ENCODE results near the gene XKR7. TPM values are rescaled to one million over a fixed set of nuclear protein-coding genes. Genes with fewer than 3 reads are reported as not detected.

The XKR7 gene
- total and polyA plus RNA-seq, 5 experiments from 2014 or later: not detected

- POLR2A ChIA-PET: no interaction called here
- DNase-seq (no peak), ATAC-seq (no peak)
- Mint-ChIP-seq H3K27ac (no peak overlapping the region), H3K36me3 (no peaks in the 10 kb centered on the region), H3K4me1 (peaks cover 5 to 12% (median 7%) of the 10 kb centered on the region in 4 donors), H3K4me3 (peak overlapping the region in 2 of 10 donors; percentile 18 to 41), H3K9me3 (peaks cover 0 to 2% (median 0%) of the 10 kb centered on the region in 9 donors), H3K27me3 (peaks cover 23 to 73% (median 53%) of the 10 kb centered on the region in 5 donors)
Measured at GRCh38 chr20:31969991-31970390, 2.0 kb downstream of the XKR7 start.

GRCh38 chr20:31972471-31973021, 4.6 kb downstream of the XKR7 start:
- no peak for DNase-seq
- H3K4me3 Mint-ChIP-seq: no peak overlapping the region
- peaks cover 0 to 2% (median 0%) of the 10 kb centered on the region in 9 donors for H3K9me3 Mint-ChIP-seq
- peaks cover 30 to 71% (median 39%) of the 10 kb centered on the region in 5 donors for H3K27me3 Mint-ChIP-seq
- no peak overlapping the region for H3K27ac Mint-ChIP-seq
- H3K4me1 Mint-ChIP-seq: peaks cover 2 to 6% (median 4%) of the 10 kb centered on the region in 4 donors
- no peaks in the 10 kb centered on the region for H3K36me3 Mint-ChIP-seq
- ATAC-seq: no peak
- POLR2A ChIA-PET: no interaction called here

GRCh38 chr20:31974296-31974695, 6.3 kb downstream of the XKR7 start:
- Mint-ChIP-seq H3K9me3 (no peaks in the 10 kb centered on the region), H3K27me3 (peaks cover 29 to 76% (median 35%) of the 10 kb centered on the region in 5 donors), H3K4me1 (no peaks in the 10 kb centered on the region), H3K27ac (no peak overlapping the region), H3K36me3 (no peaks in the 10 kb centered on the region), H3K4me3 (no peak overlapping the region)
- DNase-seq (no peak), ATAC-seq (no peak)
- POLR2A ChIA-PET: no interaction called here

GRCh38 chr20:31974951-31975487, 7.1 kb downstream of the XKR7 start:
- ATAC-seq (no peak), DNase-seq (no peak)
- Mint-ChIP-seq H3K27me3 (peaks cover 27 to 75% (median 30%) of the 10 kb centered on the region in 5 donors), H3K27ac (no peak overlapping the region), H3K4me3 (no peak overlapping the region), H3K9me3 (no peaks in the 10 kb centered on the region), H3K4me1 (no peaks in the 10 kb centered on the region), H3K36me3 (no peaks in the 10 kb centered on the region)
- POLR2A ChIA-PET: no interaction called here

- POLR2A ChIA-PET: no interaction called here
- DNase-seq: no peak
Measured at GRCh38 chr20:31975874-31976273, 7.9 kb downstream of the XKR7 start.

GRCh38 chr20:31977080-31977479, 9.1 kb downstream of the XKR7 start:
- DNase-seq (no peak), ATAC-seq (no peak)
- no peak overlapping the region for H3K27ac Mint-ChIP-seq
- H3K4me1 Mint-ChIP-seq: no peaks in the 10 kb centered on the region
- H3K9me3 Mint-ChIP-seq: no peaks in the 10 kb centered on the region
- no peaks in the 10 kb centered on the region for H3K36me3 Mint-ChIP-seq
- no peak overlapping the region for H3K4me3 Mint-ChIP-seq
- peaks cover 18 to 59% (median 25%) of the 10 kb centered on the region in 5 donors for H3K27me3 Mint-ChIP-seq
- POLR2A ChIA-PET: no interaction called here

More at GRCh38 chr20:31975874-31976273, 7.9 kb downstream of the XKR7 start:
- Mint-ChIP-seq H3K27ac (no peak overlapping the region), H3K4me1 (no peaks in the 10 kb centered on the region), H3K27me3 (peaks cover 20 to 67% (median 25%) of the 10 kb centered on the region in 5 donors), H3K4me3 (no peak overlapping the region), H3K36me3 (no peaks in the 10 kb centered on the region), H3K9me3 (no peaks in the 10 kb centered on the region)
- ATAC-seq: no peak

GRCh38 chr20:31979713-31980426, 11.9 kb downstream of the XKR7 start:
- no peak for ATAC-seq
- Mint-ChIP-seq H3K4me3 (no peak overlapping the region), H3K27ac (peak overlapping the region in 1 of 10 donors; percentile 60), H3K4me1 (no peaks in the 10 kb centered on the region), H3K27me3 (peaks cover 13 to 45% (median 20%) of the 10 kb centered on the region in 5 donors), H3K9me3 (no peaks in the 10 kb centered on the region), H3K36me3 (no peaks in the 10 kb centered on the region)
- DNase-seq: no peak
- POLR2A ChIA-PET: interaction anchor here (0.6 kb wide), 1 partner anchor 73 kb away, joined by 3 read pairs; no protein-coding TSS in a partner anchor

GRCh38 chr20:31981784-31982183, 13.8 kb downstream of the XKR7 start:
- H3K9me3 Mint-ChIP-seq: no peaks in the 10 kb centered on the region
- H3K36me3 Mint-ChIP-seq: no peaks in the 10 kb centered on the region
- no peak overlapping the region for H3K4me3 Mint-ChIP-seq
- peaks cover 10 to 31% (median 15%) of the 10 kb centered on the region in 5 donors for H3K27me3 Mint-ChIP-seq
- POLR2A ChIA-PET: no interaction called here
- ATAC-seq: no peak
- H3K27ac Mint-ChIP-seq: no peak overlapping the region
- H3K4me1 Mint-ChIP-seq: no peaks in the 10 kb centered on the region
- no peak for DNase-seq

- Mint-ChIP-seq H3K4me3 (no peak overlapping the region), H3K27ac (no peak overlapping the region), H3K9me3 (no peaks in the 10 kb centered on the region), H3K27me3 (peaks cover 2 to 17% (median 8%) of the 10 kb centered on the region in 5 donors), H3K36me3 (no peaks in the 10 kb centered on the region), H3K4me1 (no peaks in the 10 kb centered on the region)
- no peak for ATAC-seq
- DNase-seq: no peak
- POLR2A ChIA-PET: no interaction called here
Measured at GRCh38 chr20:31984981-31985471, 17.1 kb downstream of the XKR7 start.

GRCh38 chr20:31987744-31988143, 19.8 kb downstream of the XKR7 start:
- POLR2A ChIA-PET: no interaction called here
- H3K4me3 Mint-ChIP-seq: no peak overlapping the region
- H3K36me3 Mint-ChIP-seq: no peaks in the 10 kb centered on the region
- ATAC-seq: no peak
- H3K27me3 Mint-ChIP-seq: peaks cover 2 to 22% (median 5%) of the 10 kb centered on the region in 5 donors
- H3K27ac Mint-ChIP-seq: no peak overlapping the region
- no peaks in the 10 kb centered on the region for H3K9me3 Mint-ChIP-seq
- DNase-seq: no peak
- no peaks in the 10 kb centered on the region for H3K4me1 Mint-ChIP-seq

- POLR2A ChIA-PET: no interaction called here
- H3K4me3 Mint-ChIP-seq: no peak overlapping the region
- H3K4me1 Mint-ChIP-seq: no peaks in the 10 kb centered on the region
- no peaks in the 10 kb centered on the region for H3K36me3 Mint-ChIP-seq
- peaks cover 1 to 22% (median 7%) of the 10 kb centered on the region in 5 donors for H3K27me3 Mint-ChIP-seq
- no peak for ATAC-seq
- no peak for DNase-seq
- H3K27ac Mint-ChIP-seq: no peak overlapping the region
- H3K9me3 Mint-ChIP-seq: no peaks in the 10 kb centered on the region
Measured at GRCh38 chr20:31988430-31989015, 20.6 kb downstream of the XKR7 start.

- DNase-seq (no peak), ATAC-seq (no peak)
- Mint-ChIP-seq H3K4me1 (no peaks in the 10 kb centered on the region), H3K27me3 (peaks cover 6 to 26% (median 13%) of the 10 kb centered on the region in 5 donors), H3K9me3 (no peaks in the 10 kb centered on the region), H3K27ac (no peak overlapping the region), H3K36me3 (no peaks in the 10 kb centered on the region), H3K4me3 (no peak overlapping the region)
- POLR2A ChIA-PET: no interaction called here
Measured at GRCh38 chr20:31989030-31989645, 21.2 kb downstream of the XKR7 start.

All from naive thymus-derived CD8-positive, alpha-beta T cell (primary cell).